Spleen (tissue), 11 donors: ENCODE data around the gene ME3. TPM values are rescaled to one million over a fixed set of nuclear protein-coding genes. Genes with fewer than 3 reads are reported as not detected.
A peak's percentile ranks its signal among the peaks of the same experiment; 100 is the strongest.

ENCODE experiments used
- DNase-seq: peaks from one replicate; pipeline ENCODE4 v3.0.0-alpha.2; 2020
- H3K27ac ChIP-seq, 8 donors: fragments of 200-600 bp; sonication (generic) in 7 of 8; 1 replicate in 4 of 8; 2 replicates in 4 of 8; pipeline versions ENCODE4 v1.5.0 to v1.8.0; 2016 to 2021; ENCODE audit warnings: inconsistent platforms in 4 of 8, mild to moderate bottlenecking in 4 of 8, moderate library complexity in 1 of 8
- H3K27me3 ChIP-seq, 7 donors: fragments of 200-600 bp; sonication (generic) in 6 of 7; replicated peaks in 1 of 7; 1 replicate in 4 of 7; 2 replicates in 3 of 7; pipeline versions ENCODE4 v1.5.0 to v1.8.0; 2016 to 2021; ENCODE audit warnings: inconsistent platforms in 3 of 7, mild to moderate bottlenecking in 1 of 7
- H3K36me3 ChIP-seq, 6 donors: fragments of 200-600 bp; sonication (generic) in 5 of 6; 1 replicate in 4 of 6; 2 replicates in 2 of 6; pipeline versions ENCODE4 v1.5.0 to v1.8.0; 2016 to 2021; ENCODE audit warnings: inconsistent platforms in 2 of 6
- H3K4me1 ChIP-seq, 6 donors: fragments of 200-600 bp; sonication (generic) in 5 of 6; 1 replicate in 3 of 6; 2 replicates in 3 of 6; pipeline versions ENCODE4 v1.5.0 to v1.8.0; 2016 to 2021; ENCODE audit warnings: inconsistent platforms in 3 of 6
- H3K4me3 ChIP-seq, 8 donors: fragments of 200-600 bp; sonication (generic) in 7 of 8; 1 replicate in 4 of 8; 2 replicates in 4 of 8; pipeline versions ENCODE4 v1.5.0 to v1.8.0; 2016 to 2021; ENCODE audit warnings: inconsistent platforms in 4 of 8, mild to moderate bottlenecking in 4 of 8, moderate library complexity in 2 of 8
- H3K9me3 ChIP-seq, 8 donors: fragments of 200-600 bp; sonication (generic) in 7 of 8; 1 replicate in 4 of 8; 2 replicates in 4 of 8; pipeline versions ENCODE4 v1.5.0 to v1.8.0; 2016 to 2021; ENCODE audit warnings: inconsistent platforms in 4 of 8
- CTCF ChIP-seq, 11 experiments: fragments of 200-600 bp in 7 of 11; fragments of 450-650 bp in 4 of 11; sonication (generic) in 4 of 11; IDR thresholded peaks in 8 of 11; conservative IDR thresholded peaks in 3 of 11; 1 replicate in 7 of 11; 2 replicates in 4 of 11; pipeline versions ENCODE4 v1.4.0 to v1.8.0; 2016 to 2021; ENCODE audit warnings: antibody characterized with exemption in 11 of 11, inconsistent platforms in 4 of 11, mild to moderate bottlenecking in 1 of 11
- POLR2A ChIP-seq, 3 donors: fragments of 450-650 bp; IDR thresholded peaks; one replicate each; pipeline ENCODE4 v1.5.1; 2017; ENCODE audit warnings: antibody characterized with exemption in 3 of 3, mild to moderate bottlenecking in 1 of 3
- POLR2AphosphoS5 ChIP-seq, 3 donors: sonication (generic); formaldehyde crosslinking; IDR thresholded peaks; one replicate each; pipeline ENCODE4 v1.5.1; 2017; ENCODE audit warnings: antibody characterized with exemption in 3 of 3
- WGBS, 5 donors: extraction: QIAGEN DNeasy Blood & Tissue Kit in 3 of 5; methylation state at CpG; one replicate each; pipeline versions ENCODE4 v1.1.5 to v1.1.7; 2013 to 2018; 5-methylcytosine and 5-hydroxymethylcytosine counted together
- intact Hi-C: fragments of 100-400 bp; cut with DNase I; formaldehyde crosslinking; loops from one replicate; pipeline ENCODE4 v1.15.0; 2023; ENCODE audit warnings: low total_unique reads
- polyA plus RNA-seq, 3 donors: library from polyadenylated mRNA; stranded (reverse); fragments of 200-250 nt; gene quantifications; one replicate each; pipeline ENCODE4 v1.2.1, GENCODE V29; 2013
- total RNA-seq, 7 donors: library from RNA; depleted of rRNA in 3 of 7; stranded (reverse); fragments of >200 nt in 3 of 7; fragmentation: NEBNext Ultra II Directional in 4 of 7; extraction: Animal tissue kit (Norgen Biotek cat#: 25700) in 4 of 7; gene quantifications; one replicate each; pipeline versions ENCODE4 v1.1.0 to v1.2.1, GENCODE V29; 2016 to 2021
- donor health status: healthy with polysubstance abuse.
- donor health status: DM: no; HTN: no; CAD: no; lungs with moderate emphysema.
- donor health status: DM: no; HTN: no; CAD: no.
- donor health status: Bipolar disorder and iron deficiency.
- donor health status: healthy.
- donor health status: DM: no; HTN: no; CAD: no.
- donor health status: DM: yes; HTN: yes; CAD: no.

The ME3 gene
- total and polyA plus RNA-seq, 10 donors: 6.4 to 25.9 (median 18.3) TPM

- TF ChIP-seq POLR2A (IDR thresholded peaks at IDR 0.05) (no peak), POLR2AphosphoS5 (IDR thresholded peaks at IDR 0.05) (no peak), CTCF (IDR thresholded peaks at IDR 0.05 in 8 of 11, conservative IDR thresholded peaks at IDR 0.05 in 3 of 11) (no peak)
- WGBS, 5 donors: 83 to 90% (median 89%) methylated on average over 1 of the region's 1 CpG
- Histone ChIP-seq H3K4me1 (peaks cover 0 to 5% (median 0%) of the 10 kb centered on the region in 6 donors), H3K4me3 (no peak overlapping the region), H3K27ac (no peak overlapping the region), H3K36me3 (no peaks in the 10 kb centered on the region), H3K27me3 (no peaks in the 10 kb centered on the region), H3K9me3 (no peaks in the 10 kb centered on the region)
- intact Hi-C loops: no loop called here
- no peak for DNase-seq
These were observed 26.2 kb upstream of the ME3 start for GRCh38 chr11:86698639-86699038.

- no peak for DNase-seq
These were observed 24.0 kb upstream of the ME3 start for GRCh38 chr11:86696451-86696850.

GRCh38 chr11:86696004-86696403 is 23.6 kb upstream of the ME3 start:
- DNase-seq: no peak
- Histone ChIP-seq H3K27me3 (no peaks in the 10 kb centered on the region), H3K4me1 (peaks cover 0 to 5% (median 0%) of the 10 kb centered on the region in 6 donors), H3K36me3 (no peaks in the 10 kb centered on the region), H3K27ac (peak overlapping the region in 2 of 8 donors; percentile 11 to 35), H3K4me3 (no peak overlapping the region), H3K9me3 (no peaks in the 10 kb centered on the region)
- TF ChIP-seq POLR2A (IDR thresholded peaks at IDR 0.05) (no peak), POLR2AphosphoS5 (IDR thresholded peaks at IDR 0.05) (no peak), CTCF (IDR thresholded peaks at IDR 0.05 in 8 of 11, conservative IDR thresholded peaks at IDR 0.05 in 3 of 11) (no peak)
- intact Hi-C loops: no loop called here
- 75 to 96% (median 86%) methylated on average over 1 of the region's 1 CpG for whole genome bisulfite sequencing, 5 donors

More at GRCh38 chr11:86696451-86696850, 24.0 kb upstream of the ME3 start:
- WGBS, 5 donors: 84 to 100% (median 91%) methylated on average over 1 of the region's 1 CpG
- no peak for TF ChIP-seq POLR2A (IDR thresholded peaks at IDR 0.05)
- TF ChIP-seq POLR2AphosphoS5 (IDR thresholded peaks at IDR 0.05): no peak
- TF ChIP-seq CTCF (IDR thresholded peaks at IDR 0.05 in 8 of 11, conservative IDR thresholded peaks at IDR 0.05 in 3 of 11): no peak
- Histone ChIP-seq H3K4me3 (no peak overlapping the region), H3K27me3 (no peaks in the 10 kb centered on the region), H3K9me3 (no peaks in the 10 kb centered on the region), H3K27ac (peak overlapping the region in 2 of 8 donors; percentile 11 to 35), H3K4me1 (peaks cover 0 to 5% (median 0%) of the 10 kb centered on the region in 6 donors), H3K36me3 (no peaks in the 10 kb centered on the region)
- intact Hi-C loops: no loop called here

- H3K27me3 ChIP-seq: no peaks in the 10 kb centered on the region
- H3K27ac ChIP-seq: no peak overlapping the region
- no peaks in the 10 kb centered on the region for H3K36me3 ChIP-seq
- no peaks in the 10 kb centered on the region for H3K9me3 ChIP-seq
- peaks cover 0 to 5% (median 0%) of the 10 kb centered on the region in 6 donors for H3K4me1 ChIP-seq
- H3K4me3 ChIP-seq: no peak overlapping the region
- no peak for TF ChIP-seq POLR2AphosphoS5 (IDR thresholded peaks at IDR 0.05)
- DNase-seq: no peak
- intact Hi-C loops: no loop called here
These were observed 23.0 kb upstream of the ME3 start for GRCh38 chr11:86695373-86695772.

GRCh38 chr11:86693518-86693917 is 21.1 kb upstream of the ME3 start:
- 58 to 72% (median 69%) methylated on average over 1 of the region's 1 CpG for WGBS, 5 donors
- Histone ChIP-seq H3K4me1 (peaks cover 0 to 5% (median 0%) of the 10 kb centered on the region in 6 donors), H3K27ac (no peak overlapping the region), H3K36me3 (no peaks in the 10 kb centered on the region), H3K27me3 (no peaks in the 10 kb centered on the region), H3K9me3 (no peaks in the 10 kb centered on the region), H3K4me3 (no peak overlapping the region)
- intact Hi-C loops: no loop called here
- DNase-seq: no peak
- TF ChIP-seq CTCF (IDR thresholded peaks at IDR 0.05 in 8 of 11, conservative IDR thresholded peaks at IDR 0.05 in 3 of 11) (no peak), POLR2AphosphoS5 (IDR thresholded peaks at IDR 0.05) (no peak), POLR2A (IDR thresholded peaks at IDR 0.05) (no peak)
